ENCODE results near the gene ITGB6. TPM values are rescaled to one million over a fixed set of nuclear protein-coding genes. Genes with fewer than 3 reads are reported as not detected.

The ITGB6 gene
- total and polyA plus RNA-seq, 2 of the 8 experiments (the other 6 are each of a cell fraction or from before 2014, with no cell fraction given) = not detected

DNA sequence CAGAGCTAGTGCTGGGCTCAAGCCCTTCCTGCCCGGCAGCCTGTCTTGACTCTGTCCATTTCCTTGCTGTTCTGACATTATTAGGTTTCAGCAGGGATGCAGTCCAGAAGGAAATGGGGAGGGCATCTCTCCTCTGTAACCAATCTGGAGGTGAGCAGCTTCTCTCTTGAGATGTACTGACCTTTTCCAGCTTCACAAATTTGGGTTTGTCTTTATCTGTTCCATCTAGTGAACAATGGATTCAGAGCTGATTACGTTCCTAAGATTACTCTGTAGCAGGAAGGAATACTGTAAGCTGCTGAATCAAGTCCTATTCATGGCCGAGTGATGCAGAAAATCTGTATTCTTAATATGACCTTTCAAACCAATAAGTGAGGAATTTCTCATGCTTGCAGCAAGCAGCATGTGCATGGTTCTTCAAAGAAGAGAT, 148.7 kb downstream of the ITGB6 start:
- H3K27ac ChIP-seq (ENCODE audit: low read depth, low read length) = no peak overlapping the region
- POLR2A ChIA-PET (ENCODE audit: partially characterized antibody) = interaction anchor here (1.0 to 1.8 kb wide), 2 partner anchors 11 to 25 kb away, joined by 4 read pairs; partner anchors contain the start of gene PLA2R1
- no peak for DNase-seq (ENCODE audit: low read depth in 1 of 2, low spot score in 2 of 2)
- H4K91ac ChIP-seq (replicated peaks; ENCODE audit: insufficient read length, low read length) = no peak overlapping the region
- WGBS, 2 experiments (ENCODE audit: extremely low coverage in 1 of 2, insufficient coverage in 1 of 2, insufficient read length in 1 of 2, insufficient replicate concordance in 2 of 2, low coverage in 1 of 2, low lambda C conversion rate in 2 of 2, missing lambda C conversion rate in 1 of 2) = 93% methylated on average over 3 of the region's 3 CpGs; no CpG with 5 or more reads in 1 of the 2 experiments
- no peak overlapping the region for H3K4me2 ChIP-seq (ENCODE audit: insufficient read depth in 1 of 2, low read depth in 2 of 2, low read length in 2 of 2)
- H2BK20ac ChIP-seq (ENCODE audit: low read length) = no peak overlapping the region
- FAIRE-seq = no peak
- H3K23ac ChIP-seq (ENCODE audit: insufficient read length) = no peak overlapping the region
- H3K18ac ChIP-seq (ENCODE audit: extremely low read depth, low read length) = no peak overlapping the region
- no peak overlapping the region for H2BK12ac ChIP-seq (ENCODE audit: low read depth, low read length)
- H2AFZ ChIP-seq (ENCODE audit: low read length) = no peak overlapping the region
- no peak overlapping the region for H3K56ac ChIP-seq (replicated peaks; ENCODE audit: insufficient read length, low read depth, low read length)
- H3K9me3 ChIP-seq (ENCODE audit: insufficient read depth in 2 of 2, low read depth in 1 of 2, low read length in 1 of 2) = no peaks in the 10 kb centered on the region
- no peaks in the 10 kb centered on the region for H4K20me1 ChIP-seq (replicated peaks in 1 of 2; ENCODE audit: control insufficient read depth in 1 of 2, insufficient read depth in 2 of 2, low read length in 2 of 2)
- no peak overlapping the region for H2BK5ac ChIP-seq (ENCODE audit: low read depth, low read length)
- no peak overlapping the region for H4K8ac ChIP-seq (ENCODE audit: extremely low read depth, insufficient read depth, low read length)
- no peak overlapping the region for H2AK5ac ChIP-seq (ENCODE audit: low read depth, low read length)
- no peaks in the 10 kb centered on the region for H3K79me1 ChIP-seq (ENCODE audit: low read depth, low read length)
- no peaks in the 10 kb centered on the region for H3K23me2 ChIP-seq (ENCODE audit: low read depth, low read length)
- H3K4me1 ChIP-seq (replicated peaks in 1 of 4; ENCODE audit: control insufficient read depth in 3 of 4, insufficient read depth in 4 of 4, low read length in 3 of 4) = peaks cover 0 to 5% (median 2%) of the 10 kb centered on the region in 4 experiments; a peak in 3 of 7 replicates
- CTCF ChIA-PET (ENCODE audit: partially characterized antibody) = interaction anchor here (1.0 to 1.3 kb wide), 2 partner anchors 11 to 31 kb away, joined by 4 to 5 read pairs; partner anchors contain the start of gene PLA2R1
- no peaks in the 10 kb centered on the region for H3K36me3 ChIP-seq (ENCODE audit: control insufficient read depth in 2 of 4, insufficient read depth in 4 of 4, low read length in 3 of 4)
- H2BK120ac ChIP-seq (replicated peaks; ENCODE audit: low read depth, low read length) = no peak overlapping the region
- H3K79me2 ChIP-seq (ENCODE audit: control insufficient read depth in 1 of 2, insufficient read depth in 2 of 2, low read length in 2 of 2) = no peaks in the 10 kb centered on the region
- no peak overlapping the region for H3K4me3 ChIP-seq (ENCODE audit: extremely low read depth in 1 of 4, insufficient read depth in 2 of 4, low read depth in 3 of 4, low read length in 4 of 4)
- H3K4ac ChIP-seq (replicated peaks; ENCODE audit: insufficient read length, low read depth, low read length) = no peak overlapping the region
- no peaks in the 10 kb centered on the region for H3K27me3 ChIP-seq (replicated peaks in 1 of 4; ENCODE audit: control insufficient read depth in 3 of 4, extremely low read depth in 1 of 4, insufficient read depth in 3 of 4, low read length in 3 of 4)
- H2BK15ac ChIP-seq (ENCODE audit: low read length) = no peak overlapping the region
- H3K9ac ChIP-seq (replicated peaks in 1 of 4; ENCODE audit: extremely low read depth in 1 of 4, low read depth in 3 of 4, low read length in 3 of 4) = no peak overlapping the region
- H4K5ac ChIP-seq (ENCODE audit: insufficient read length, low read depth, low read length) = no peak overlapping the region
- no peak overlapping the region for H3K14ac ChIP-seq (ENCODE audit: insufficient read length)
- no peak for TF ChIP-seq HDAC6 (IDR thresholded peaks at IDR 0.05; ENCODE audit: low read depth, low read length)

All from H1 (cell line).